Stimulated activated CD4-positive, alpha-beta T cell treated with anti-CD3 and anti-CD28 coated beads, Interleukin-2, amount 100 ng/mL, for 24 hours (primary cell): ENCODE measurements around the gene XAF1.
"Not testable (repeated sequence)": the region's sequence is repeated elsewhere in the genome, so short reads cannot be mapped to it uniquely, and the experiment has no call there.

Experiments used
- DNase-seq, 2 donors: peaks; one replicate each; pipeline ENCODE4 v3.0.0-alpha.2; 2020

XAF1 gene

DNA sequence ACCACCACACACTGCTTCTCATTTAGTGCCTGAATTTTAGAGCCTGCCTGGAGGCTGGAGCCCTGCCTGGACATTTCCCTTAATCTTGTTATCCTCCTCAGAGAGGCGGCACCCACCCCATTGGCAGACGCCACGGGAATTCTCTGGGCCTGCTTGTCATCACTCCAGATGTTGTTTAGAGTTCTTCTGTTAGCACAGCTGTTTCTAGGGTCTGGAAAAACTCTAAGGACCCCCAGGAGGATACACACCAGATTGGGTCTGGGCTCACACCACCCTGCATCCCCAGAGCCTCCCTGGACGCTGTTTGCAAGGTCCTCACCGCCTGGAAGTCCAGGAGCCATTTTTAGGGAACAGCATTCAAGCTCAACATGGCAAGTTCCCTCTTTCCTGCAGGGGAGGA is 565 bp upstream of the XAF1 start:
- DNase-seq = no peak

DNA sequence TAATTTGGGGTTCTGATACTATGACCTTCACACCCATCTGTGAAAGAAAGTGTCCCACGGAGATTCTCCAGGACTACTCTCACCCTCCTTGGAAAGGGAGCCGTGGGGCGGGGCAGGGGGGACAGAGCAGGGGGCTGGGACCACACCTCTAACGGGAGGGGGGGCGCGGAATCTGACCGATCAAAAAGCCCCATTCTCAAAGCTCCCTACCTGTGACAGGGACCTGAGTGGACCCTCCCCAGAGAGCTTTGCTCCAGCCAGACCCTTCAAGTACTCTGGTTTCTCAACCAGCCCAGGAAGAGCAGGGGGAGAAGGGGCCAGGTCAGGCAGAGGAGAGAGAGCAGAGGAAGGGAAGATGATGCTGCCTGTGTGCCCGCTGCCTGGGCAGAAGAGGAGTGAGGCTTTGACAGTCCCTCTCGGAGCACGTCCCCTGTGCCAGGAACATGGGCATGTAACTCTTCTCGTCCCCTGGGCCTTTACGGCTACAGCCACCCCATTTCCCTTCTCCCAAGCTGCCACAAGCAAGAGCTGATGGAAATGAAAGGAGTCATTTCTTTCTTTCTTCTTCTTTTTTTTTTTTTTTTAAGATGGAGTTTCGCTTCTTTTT is 682 bp downstream of the XAF1 start:
- DNase-seq = no peak

- no peak for DNase-seq
These were observed 1.9 kb downstream of the XAF1 start for GRCh38 chr17:6757747-6758146.

DNA sequence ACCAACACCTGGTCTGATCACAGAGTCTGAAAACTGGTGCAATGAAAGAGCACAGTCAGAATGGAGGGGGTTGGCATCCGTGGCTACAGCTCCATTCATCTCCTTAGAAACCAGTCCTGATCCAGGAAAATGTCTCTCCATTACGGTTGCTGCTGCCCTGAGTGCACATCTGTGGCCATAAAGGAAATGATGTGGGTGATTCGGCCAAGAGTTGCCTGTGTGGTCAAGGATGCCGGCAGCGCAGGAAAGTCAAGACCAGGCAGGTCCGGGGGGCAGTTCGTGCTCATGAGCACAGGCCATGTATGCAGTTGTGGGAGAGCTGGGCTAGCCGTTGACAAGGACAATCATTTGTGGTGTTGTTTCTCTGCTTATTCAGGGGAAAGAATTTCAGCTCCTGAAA is 5.9 kb downstream of the XAF1 start:
- no peak for DNase-seq

GRCh38 chr17:6768447-6768846 is 12.6 kb downstream of the XAF1 start:
- DNase-seq = no peak

- no peak for DNase-seq
These were observed 16.2 kb downstream of the XAF1 start for GRCh38 chr17:6772016-6772415.

- not testable (repeated sequence) for DNase-seq
These were observed 19.1 kb downstream of the XAF1 start for GRCh38 chr17:6774906-6775305.

DNA sequence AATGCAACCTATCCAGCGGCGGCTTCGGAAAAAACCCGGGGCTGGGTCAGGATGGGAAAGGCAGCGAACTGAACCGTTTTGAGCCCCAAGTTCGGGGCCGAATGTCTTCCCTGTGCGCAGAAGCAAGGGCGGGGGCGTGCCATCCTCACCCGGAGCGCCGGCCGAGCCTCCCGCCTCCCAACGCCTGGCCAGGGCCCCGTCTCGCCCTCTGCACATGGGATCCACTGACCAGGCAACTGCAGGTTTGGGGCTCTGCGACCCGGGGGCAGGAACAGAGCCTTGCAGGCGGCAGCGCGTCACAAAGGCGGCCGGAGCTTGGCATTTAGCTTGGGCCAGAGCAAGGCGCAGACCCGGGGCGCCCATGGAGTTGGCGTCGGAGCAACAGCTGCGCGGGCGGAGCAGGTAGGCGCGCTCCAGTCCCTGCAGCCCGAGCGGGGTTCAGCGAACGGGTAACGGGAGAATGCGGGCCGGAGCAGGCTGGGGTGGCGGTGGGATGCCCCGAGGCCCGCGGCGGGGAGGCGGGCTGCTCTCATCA is 20.1 kb downstream of the XAF1 start, which contains the start of gene FBXO39:
FBXO39 (plus strand) TSS at position 345 of the 535 bp plus-strand sequence. CDS start 3,654 bp downstream, outside the sequence.
- no peak for DNase-seq

DNA sequence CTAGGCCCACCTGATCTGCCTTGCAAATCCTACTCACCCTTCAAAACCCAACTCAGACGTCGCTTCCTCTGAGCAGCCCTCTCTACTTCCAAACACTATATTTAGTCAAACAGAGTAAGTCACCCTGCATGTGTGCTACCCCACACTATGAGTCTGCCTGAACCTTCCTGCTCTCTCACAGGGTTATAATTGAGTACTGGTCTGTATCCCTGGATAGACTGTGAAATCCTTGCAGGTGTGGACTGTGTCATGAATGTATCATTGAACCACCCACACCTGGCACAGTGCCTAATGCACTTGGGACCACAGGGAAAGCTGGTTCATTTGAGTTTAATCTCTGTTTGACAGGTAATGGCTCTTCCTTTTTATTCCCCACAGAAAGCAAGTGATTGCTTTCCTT is 23.6 kb downstream of the XAF1 start:
- DNase-seq = no peak

DNA sequence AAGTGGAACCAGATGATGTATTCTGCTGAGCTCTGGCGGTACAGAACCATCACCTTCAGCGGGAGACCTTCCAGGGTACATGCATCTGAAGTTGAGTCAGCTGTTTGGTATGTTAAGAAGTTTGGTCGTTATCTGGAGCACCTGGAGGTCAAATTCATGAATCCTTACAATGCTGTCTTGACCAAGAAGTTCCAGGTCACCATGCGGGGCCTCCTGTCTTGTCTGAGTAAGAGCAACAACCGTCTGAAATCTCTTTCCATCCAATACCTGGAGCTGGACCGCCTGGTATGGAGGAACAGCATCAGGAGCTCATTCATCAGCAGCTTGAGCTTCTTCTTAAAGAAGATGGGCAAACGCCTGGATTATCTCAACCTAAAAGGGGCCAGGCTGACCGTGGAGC is 24.2 kb downstream of the XAF1 start:
- no peak for DNase-seq

DNA sequence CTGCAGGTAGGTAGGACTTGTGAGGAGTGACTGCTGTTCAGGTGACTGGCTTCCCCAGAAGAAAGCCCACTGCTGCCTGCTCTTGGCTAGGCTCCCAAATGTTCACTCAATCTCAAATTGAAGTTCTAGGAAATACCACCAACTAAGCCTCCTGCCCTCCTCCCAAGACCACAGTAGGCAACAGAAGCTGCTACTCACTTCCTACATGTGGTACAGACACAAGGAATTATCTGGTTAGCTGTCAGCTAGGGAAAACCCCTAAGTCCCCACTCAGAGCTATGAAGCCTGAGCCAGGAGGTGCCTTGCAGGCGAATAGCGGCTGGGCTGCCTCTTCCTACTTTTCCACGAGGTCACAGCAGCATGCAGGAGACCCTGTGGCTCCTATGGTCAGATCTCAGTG is 25.0 kb downstream of the XAF1 start:
- no peak for DNase-seq

GRCh38 chr17:6782244-6782643 is 26.4 kb downstream of the XAF1 start:
- DNase-seq = no peak

DNA sequence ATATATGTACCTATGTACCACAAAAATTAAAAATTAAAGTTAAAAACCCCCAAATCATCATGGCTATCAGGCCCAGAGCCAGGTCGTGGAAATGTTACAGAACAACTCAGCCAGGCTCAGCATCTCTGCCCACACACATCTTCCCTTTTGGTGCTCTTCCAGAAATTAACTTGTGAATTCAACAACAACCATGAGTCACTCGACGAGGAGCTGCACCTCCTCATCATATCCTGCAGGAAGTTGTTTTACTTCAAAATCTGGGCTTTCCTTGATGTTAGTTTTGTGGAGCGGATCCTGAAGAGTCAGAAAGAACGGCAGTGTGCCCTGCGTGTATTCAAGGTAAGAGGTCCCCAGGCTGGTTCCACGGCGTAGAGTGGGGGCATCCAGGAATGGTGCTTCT is 30.8 kb downstream of the XAF1 start:
- DNase-seq = no peak

- no peak for DNase-seq
These were observed 31.3 kb downstream of the XAF1 start for GRCh38 chr17:6787081-6787693.

- DNase-seq = no peak
These were observed 33.3 kb downstream of the XAF1 start for GRCh38 chr17:6789146-6789545.

GRCh38 chr17:6793748-6794493 is 38.1 kb downstream of the XAF1 start:
- DNase-seq = no peak

DNA sequence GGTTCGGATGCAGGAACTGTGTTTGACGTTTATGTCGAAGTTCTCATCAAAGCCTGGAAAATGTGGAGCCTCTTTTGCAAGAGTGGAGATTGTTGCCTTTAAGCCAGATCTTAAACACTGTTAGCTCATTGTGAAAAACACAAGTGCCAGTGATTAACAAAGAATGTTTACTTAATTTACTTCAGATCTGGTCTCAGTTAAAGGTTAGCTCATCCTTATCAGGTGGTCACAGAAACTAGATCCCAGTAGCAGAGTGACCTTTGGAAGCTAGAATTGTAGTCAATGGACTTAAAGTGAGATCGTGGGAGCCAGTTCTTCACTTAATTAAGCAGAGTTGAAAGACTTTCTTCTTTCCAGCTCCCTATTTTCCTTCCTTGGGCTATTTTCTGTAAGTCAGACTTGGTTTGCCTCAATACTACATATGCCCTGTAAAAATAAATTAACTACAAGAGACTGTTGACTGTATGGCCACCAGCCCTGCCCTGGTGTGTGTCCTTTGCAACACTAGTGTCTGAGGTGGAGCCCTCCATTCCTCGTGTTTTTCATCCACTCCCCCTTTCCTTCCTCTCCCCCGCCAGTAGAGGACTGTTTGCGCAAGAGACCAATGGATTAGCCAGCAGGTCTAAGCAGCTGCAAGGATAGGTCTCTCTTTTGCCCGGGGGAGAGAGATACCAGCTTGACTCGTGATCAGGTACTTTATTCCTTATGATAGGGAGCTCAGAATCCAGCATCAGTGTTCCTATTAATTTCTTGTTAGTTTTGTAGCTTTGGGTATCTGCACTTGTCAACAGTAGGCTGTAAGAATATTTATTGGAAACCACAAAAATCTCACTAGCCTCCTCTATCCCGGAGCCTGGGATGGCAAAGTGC is 40.4 kb downstream of the XAF1 start:
- DNase-seq = no peak

DNA sequence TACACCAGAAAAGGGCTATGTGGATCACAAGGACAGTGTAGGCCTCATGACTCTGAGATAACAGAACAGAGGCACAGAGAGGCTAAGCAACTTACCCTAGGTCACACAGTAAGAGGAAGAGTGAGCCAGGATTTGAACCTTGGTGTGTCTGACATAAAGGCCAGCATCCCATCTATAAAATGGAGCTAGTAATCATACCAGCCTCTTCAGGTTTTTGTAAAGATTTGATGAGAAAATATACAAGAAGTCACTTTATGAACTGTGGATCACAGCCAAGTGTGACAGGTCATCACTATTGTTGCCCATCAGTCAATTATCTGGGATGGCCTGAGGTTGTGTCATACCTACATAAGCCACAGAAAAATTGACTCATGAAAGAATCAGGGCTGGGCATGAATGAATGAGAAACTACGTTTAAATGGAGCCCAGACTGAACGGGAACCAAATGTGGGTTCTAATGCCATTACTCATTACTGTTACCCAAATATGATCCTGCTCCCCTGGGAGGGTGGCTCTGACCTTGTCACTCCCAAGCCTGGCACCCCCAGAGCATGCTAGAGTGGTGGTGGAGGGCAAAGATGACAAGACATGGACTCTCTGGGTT is 41.1 kb downstream of the XAF1 start:
- DNase-seq = no peak

GRCh38 chr17:6797718-6798351 is 42.0 kb downstream of the XAF1 start:
- DNase-seq = no peak

GRCh38 chr17:6799738-6800137 is 43.9 kb downstream of the XAF1 start:
- DNase-seq = no peak

- peak in 1 of 2 donors; percentile 40 for DNase-seq
These were observed 44.7 kb downstream of the XAF1 start for GRCh38 chr17:6800422-6801027.

DNA sequence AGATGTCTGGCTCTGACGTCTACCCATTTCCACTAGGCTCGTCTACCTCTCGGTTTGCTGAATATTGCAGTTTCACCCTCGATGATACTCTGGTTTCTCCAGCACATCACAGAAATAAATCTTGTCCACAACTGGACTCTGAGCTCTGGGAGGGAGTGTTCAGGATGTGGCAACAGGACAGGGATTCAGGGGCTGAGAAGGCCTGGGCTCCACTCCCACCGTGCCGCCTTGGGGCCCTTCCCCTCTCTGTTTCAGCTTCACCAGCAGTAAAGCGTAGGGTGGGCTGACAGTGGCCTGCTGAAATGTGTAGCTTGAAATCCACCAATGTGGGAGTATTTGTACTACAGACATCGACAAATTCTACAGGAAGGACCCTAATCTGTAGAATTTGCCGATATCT is 55.7 kb downstream of the XAF1 start:
- no peak for DNase-seq
